ENCODE data around the gene E4F1. TPM values are rescaled to one million over a fixed set of nuclear protein-coding genes. Genes with fewer than 3 reads are reported as not detected.
A peak's percentile ranks its signal among the peaks of the same experiment; 100 is the strongest.

E4F1 gene
- total RNA-seq, 2 experiments from 2014 or later: 23.0 to 24.1 TPM

DNA sequence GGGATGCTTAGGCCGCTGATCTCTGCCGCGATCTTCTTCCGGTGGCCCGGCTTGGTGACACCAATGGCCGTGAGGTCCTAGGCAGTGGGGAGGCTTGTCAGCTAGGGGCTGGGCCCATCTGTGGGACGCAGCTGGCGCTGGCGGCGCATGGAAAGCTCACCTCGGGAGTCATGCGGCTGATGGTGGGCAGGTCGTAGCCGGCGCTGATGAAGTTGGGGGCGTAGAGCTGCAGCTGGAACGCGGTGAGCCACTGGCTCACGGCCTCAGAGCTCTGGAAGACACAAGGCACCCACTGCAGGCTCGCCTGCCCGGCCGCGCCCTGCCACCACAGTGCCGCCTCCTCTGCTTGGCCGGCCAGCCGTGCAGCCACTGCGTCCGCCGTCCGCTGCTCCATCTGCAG, 39.7 kb upstream of the E4F1 start:
- H3K27me3 Mint-ChIP-seq: no peaks in the 10 kb centered on the region

DNA sequence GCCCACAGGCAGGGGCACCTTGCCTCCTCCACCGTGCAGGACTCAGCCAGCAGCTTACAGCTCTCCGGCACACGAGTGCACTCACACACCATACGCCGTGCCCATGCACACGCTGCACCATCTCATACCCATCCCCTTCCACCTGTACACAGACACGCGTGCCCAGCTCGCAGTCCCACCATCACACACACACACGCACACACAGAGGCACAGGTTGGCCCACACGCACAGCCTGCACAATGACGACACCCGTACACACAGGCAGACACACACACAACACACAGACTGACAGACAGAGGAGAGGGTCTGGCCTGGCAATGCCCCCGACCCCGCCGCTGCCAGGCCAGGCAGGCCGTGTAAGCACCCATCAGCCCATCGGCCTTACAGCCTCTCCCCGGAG, 39.0 kb upstream of the E4F1 start:
- no peak overlapping the region for H3K27ac Mint-ChIP-seq
- H3K9me3 Mint-ChIP-seq: no peaks in the 10 kb centered on the region
- no peak for DNase-seq
- no peak overlapping the region for H3K4me3 Mint-ChIP-seq
- H3K36me3 Mint-ChIP-seq: no peaks in the 10 kb centered on the region
- no peaks in the 10 kb centered on the region for H3K27me3 Mint-ChIP-seq
- H3K4me1 Mint-ChIP-seq: no peaks in the 10 kb centered on the region

More for the DNA sequence above, 39.7 kb upstream of the E4F1 start:
- Mint-ChIP-seq H3K9me3 (no peaks in the 10 kb centered on the region), H3K4me3 (no peak overlapping the region), H3K4me1 (no peaks in the 10 kb centered on the region), H3K27ac (no peak overlapping the region), H3K36me3 (no peaks in the 10 kb centered on the region)
- no peak for DNase-seq

DNA sequence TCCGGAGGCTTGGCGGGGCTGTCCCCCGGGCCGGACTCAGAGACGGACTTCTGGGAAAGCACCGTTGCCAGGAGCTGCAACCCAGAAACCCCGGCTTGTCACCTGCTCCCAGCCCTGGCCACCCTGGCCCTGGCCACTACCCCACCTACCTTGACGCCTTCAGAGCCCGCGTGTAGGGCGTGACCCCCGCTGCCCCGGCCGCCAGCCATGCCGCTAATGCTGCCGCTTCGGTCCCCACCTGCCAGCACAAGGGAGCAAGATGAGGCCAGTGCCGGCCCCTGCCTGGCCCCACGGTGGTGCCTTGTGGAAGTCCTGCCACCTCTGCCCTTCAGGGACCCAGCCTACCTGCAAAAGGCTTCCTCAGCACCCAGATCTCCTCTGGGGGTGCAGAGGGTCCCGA, 38.4 kb upstream of the E4F1 start:
- H3K9me3 Mint-ChIP-seq: no peaks in the 10 kb centered on the region

DNA sequence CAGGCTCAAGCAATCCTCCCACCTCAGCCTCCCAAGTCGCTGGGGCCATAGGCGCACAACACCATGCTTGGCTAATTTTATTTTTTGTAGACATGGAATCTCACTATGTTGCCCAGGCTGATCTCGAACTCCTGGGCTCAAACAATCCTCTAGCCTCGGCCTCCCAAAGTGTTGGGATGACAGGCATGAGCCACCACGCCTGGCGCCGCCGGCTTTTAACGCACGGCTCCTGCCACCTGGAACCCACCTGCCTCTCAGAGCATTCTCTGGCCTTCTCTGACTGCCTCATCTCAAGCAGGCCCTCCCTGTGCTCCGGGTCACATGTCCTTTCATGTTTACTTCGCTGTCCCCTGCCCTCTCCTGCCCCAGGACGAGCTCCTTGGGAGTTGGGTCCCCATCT, 37.3 kb upstream of the E4F1 start:
- Mint-ChIP-seq H3K36me3 (no peaks in the 10 kb centered on the region), H3K27ac (no peak overlapping the region), H3K4me3 (no peak overlapping the region), H3K27me3 (no peaks in the 10 kb centered on the region), H3K9me3 (no peaks in the 10 kb centered on the region), H3K4me1 (no peaks in the 10 kb centered on the region)
- DNase-seq: no peak

More for the DNA sequence above, 38.4 kb upstream of the E4F1 start:
- Mint-ChIP-seq H3K36me3 (no peaks in the 10 kb centered on the region), H3K27ac (no peak overlapping the region), H3K27me3 (no peaks in the 10 kb centered on the region), H3K4me3 (no peak overlapping the region), H3K4me1 (no peaks in the 10 kb centered on the region)
- no peak for DNase-seq

DNA sequence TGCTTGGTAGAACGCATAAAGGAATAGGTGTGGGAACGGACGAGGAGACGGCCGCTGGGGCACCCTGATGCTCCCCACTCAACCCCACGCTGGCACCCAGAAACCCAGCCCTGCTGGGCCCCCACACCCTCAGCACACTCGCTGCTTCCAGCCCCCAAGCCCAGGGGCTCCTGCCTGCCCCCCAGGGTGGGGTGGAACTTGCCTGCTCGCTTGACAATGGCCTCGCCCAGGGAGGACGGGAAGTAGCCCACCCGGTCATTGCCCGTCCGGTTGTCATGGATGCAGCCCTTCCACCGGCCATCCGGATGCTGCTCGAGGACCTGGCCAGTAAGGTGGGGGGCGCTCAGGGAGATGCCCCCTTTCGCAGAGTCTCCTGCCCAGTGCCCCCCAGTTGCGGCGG, 36.9 kb upstream of the E4F1 start:
- Mint-ChIP-seq H3K36me3 (no peaks in the 10 kb centered on the region), H3K27ac (no peak overlapping the region), H3K9me3 (no peaks in the 10 kb centered on the region), H3K27me3 (no peaks in the 10 kb centered on the region), H3K4me1 (no peaks in the 10 kb centered on the region), H3K4me3 (no peak overlapping the region)
- no peak for DNase-seq

DNA sequence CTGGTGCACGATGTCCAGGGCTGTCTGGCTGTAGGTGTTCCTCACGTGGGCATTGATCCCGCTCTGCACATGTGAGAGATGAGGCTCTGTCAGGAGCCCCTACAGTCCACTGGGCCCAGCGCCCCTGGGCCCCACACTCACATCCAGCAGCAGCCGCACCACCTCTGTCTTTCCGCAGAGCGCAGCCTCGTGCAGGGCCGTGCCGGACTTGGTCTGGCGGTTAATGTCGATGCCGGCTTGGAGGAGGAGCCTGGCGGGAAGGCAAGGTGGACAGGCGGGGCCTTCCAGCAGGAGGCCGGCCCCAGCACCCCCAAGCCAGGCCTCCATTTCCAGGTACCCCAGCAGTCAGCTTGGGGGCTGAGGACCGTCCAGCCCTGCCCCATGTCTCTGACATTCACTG, 36.2 kb upstream of the E4F1 start:
- Mint-ChIP-seq H3K36me3 (no peaks in the 10 kb centered on the region), H3K27me3 (no peaks in the 10 kb centered on the region), H3K4me1 (no peaks in the 10 kb centered on the region), H3K4me3 (no peak overlapping the region), H3K27ac (no peak overlapping the region), H3K9me3 (no peaks in the 10 kb centered on the region)
- no peak for DNase-seq

DNA sequence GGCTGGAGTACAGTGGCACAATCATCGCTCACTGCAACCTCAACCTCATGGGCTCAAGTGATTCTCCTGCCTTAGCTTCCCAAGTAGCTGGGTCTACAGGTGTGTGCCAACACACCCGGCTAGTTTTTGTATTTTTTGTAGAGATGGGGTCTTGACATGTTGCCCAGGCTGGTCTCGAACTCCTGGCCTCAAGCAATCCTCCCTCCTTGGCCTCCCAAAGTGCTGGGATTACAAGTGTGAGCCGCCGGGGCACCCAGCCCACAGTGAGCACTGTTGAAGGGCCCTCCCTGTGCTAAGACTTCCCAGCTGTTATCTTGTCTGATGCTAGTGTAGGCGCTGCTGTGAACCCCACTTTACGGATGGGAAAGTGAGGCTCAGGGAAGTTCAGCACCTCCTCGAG, 35.0 kb upstream of the E4F1 start:
- H3K27ac Mint-ChIP-seq: no peak overlapping the region
- H3K4me3 Mint-ChIP-seq: no peak overlapping the region
- no peaks in the 10 kb centered on the region for H3K9me3 Mint-ChIP-seq
- H3K27me3 Mint-ChIP-seq: no peaks in the 10 kb centered on the region
- no peaks in the 10 kb centered on the region for H3K36me3 Mint-ChIP-seq
- no peaks in the 10 kb centered on the region for H3K4me1 Mint-ChIP-seq
- no peak for DNase-seq

DNA sequence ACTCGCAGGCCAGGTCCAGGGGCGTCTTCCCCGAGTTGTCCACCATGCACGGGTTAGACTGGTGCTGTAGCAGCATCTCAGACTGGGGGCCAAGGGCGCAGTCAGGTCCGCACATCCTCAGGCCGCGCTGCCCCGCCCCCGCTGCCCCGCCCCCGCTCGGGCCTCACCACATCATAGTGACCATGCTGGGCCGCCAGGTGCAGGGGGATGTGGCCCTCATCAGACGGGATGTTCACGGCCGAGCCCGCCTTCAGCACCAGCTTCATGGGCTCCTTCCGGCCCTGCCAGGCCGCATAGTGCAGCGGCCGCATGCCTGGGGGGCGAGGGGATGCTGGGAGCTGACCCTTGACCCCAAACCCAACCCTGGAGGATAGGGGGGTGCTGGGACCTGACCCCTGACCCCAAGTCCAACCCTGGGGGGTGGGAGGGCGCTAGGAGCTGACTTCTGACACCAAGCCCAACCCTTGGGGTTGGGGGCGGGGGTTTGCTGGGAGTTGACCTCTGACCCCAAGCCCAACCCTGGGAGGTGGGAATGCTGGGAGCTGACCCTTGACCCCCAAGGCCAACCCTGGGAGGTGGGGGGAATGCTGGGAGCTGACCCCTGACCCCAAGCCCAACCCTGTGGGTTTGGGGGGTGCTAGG, 34.0 kb upstream of the E4F1 start:
- Mint-ChIP-seq H3K27me3 (no peaks in the 10 kb centered on the region), H3K27ac (no peak overlapping the region), H3K9me3 (no peaks in the 10 kb centered on the region), H3K4me1 (no peaks in the 10 kb centered on the region), H3K4me3 (no peak overlapping the region), H3K36me3 (no peaks in the 10 kb centered on the region)
- DNase-seq: no peak

DNA sequence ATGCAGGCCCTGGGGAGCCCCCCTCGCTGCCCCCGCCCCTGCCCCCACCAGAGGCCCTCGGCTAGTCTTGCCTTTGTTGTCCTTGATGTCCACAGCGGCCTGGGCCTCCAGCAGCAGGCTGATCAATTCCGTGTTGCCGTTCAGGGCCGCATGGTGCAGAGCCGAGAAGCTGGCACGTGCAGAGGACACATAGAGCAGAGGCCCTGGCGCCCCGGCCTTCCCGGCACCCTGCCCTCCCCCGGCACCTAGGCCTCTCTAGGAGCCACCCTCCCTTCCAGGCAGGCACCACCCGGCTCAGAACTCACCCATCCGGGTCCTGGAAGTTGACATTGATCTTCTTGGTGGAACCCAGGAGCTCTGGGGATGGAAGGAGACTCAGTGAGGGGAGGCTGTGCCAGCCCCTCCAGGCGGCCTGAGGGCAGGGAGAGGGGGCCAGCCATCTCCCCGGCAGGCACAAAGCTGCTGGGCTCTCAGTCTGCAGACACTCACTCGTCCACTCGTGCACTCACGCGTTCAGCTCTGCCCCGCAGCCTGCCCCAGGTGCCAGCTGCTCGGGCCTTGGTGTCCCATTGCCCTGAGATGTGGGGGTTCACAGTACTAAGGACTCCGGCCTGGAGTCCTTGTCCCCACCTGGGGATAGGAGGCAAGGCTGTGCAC, 33.3 kb upstream of the E4F1 start:
- Mint-ChIP-seq H3K4me1 (peaks cover 4% of the 10 kb centered on the region), H3K9me3 (no peaks in the 10 kb centered on the region), H3K36me3 (no peaks in the 10 kb centered on the region), H3K4me3 (no peak overlapping the region), H3K27me3 (peaks cover 7% of the 10 kb centered on the region), H3K27ac (no peak overlapping the region)
- no peak for DNase-seq

DNA sequence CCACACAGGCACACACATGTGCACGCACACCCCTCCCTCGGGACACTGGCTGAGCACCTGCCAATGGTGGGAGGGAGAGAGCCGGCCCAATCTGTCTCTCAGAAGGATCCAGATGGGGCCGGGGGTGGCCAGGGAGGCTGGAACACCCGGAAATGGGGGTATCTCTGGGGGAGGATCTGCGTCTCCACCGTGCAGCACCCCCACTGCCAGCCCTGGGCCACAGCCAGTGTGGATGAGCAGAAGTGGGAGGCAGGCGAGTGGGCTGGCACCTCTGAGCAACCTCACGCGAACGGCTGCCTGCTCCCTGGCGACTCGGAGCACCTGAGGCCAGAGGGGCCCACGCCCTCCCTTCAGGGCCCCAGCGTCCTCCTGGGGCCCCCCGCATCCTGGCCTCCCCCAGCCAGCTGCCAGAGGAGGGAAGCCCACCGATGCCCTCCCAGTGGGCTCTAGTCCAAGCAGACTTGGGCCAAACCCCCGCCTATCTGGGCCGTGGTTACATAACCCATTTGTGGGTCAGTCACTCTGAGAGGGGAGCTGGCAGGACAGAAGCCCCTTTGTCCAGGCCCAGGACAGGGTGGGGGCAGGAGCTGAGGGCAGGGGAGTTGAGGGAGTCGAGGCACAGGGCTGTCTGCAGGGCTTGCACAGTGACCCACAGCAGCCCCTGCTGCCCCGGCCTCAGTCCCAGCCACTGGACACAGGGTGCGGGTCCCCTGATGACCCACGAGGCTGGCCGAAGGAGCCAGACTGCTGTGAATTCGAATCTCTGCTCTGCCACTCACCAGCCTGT, 32.5 kb upstream of the E4F1 start:
- peaks cover 4% of the 10 kb centered on the region for H3K4me1 Mint-ChIP-seq

DNA sequence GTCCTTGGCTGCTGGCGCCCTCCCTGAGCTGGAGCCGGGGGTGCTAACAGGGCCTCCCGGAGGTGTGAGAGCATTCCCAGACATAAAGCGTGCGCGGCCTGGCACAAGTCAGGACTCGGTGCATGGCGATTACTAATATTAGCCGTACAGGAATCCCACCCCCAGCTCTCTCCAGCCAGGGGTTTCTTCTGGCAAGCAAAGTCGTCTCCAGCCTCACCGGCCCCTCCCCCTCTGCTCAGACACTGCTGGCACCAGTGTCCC, 32.0 kb upstream of the E4F1 start:
- Mint-ChIP-seq H3K36me3 (no peaks in the 10 kb centered on the region), H3K4me3 (no peak overlapping the region), H3K27me3 (peaks cover 8% of the 10 kb centered on the region), H3K4me1 (peaks cover 4% of the 10 kb centered on the region), H3K27ac (no peak overlapping the region), H3K9me3 (no peaks in the 10 kb centered on the region)
- DNase-seq: no peak

More for the DNA sequence above, 32.5 kb upstream of the E4F1 start:
- no peak overlapping the region for H3K4me3 Mint-ChIP-seq
- H3K27ac Mint-ChIP-seq: no peak overlapping the region
- DNase-seq: no peak
- H3K27me3 Mint-ChIP-seq: peaks cover 8% of the 10 kb centered on the region
- no peaks in the 10 kb centered on the region for H3K36me3 Mint-ChIP-seq
- no peaks in the 10 kb centered on the region for H3K9me3 Mint-ChIP-seq

DNA sequence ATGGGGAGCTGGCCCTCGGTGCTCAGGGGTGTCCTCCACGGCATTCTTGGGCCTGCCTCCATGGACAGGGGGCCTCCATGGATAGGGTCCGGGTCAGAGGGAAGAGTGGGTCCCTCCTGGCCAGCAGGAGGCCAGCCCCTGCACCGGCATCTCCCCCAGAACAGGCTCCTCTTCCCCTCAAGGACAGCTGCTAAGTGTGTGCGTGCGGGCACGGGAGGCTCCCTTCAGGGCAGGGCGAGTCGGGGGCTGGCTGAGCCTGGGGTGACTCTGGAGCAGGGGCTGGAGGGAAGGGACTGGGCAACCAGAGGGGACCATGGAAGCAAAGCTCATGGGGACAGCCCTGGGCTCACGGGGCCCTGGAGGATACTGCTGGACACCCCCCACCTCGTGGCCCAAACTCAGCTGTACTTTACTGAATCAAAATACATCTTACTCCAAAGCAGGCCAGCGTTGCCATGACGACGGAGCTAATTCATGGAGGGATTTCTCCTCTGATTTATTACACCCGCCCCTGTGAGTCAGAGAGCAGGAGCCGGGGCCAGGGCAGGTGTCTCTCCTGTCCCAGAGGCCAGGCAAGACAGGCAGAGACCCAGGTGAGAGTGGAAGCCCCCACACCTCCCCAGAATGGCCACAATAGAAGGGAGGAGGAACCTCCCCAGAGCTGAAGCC, 29.1 kb upstream of the E4F1 start:
- Mint-ChIP-seq H3K36me3 (no peaks in the 10 kb centered on the region), H3K9me3 (no peaks in the 10 kb centered on the region), H3K4me1 (peaks cover 4% of the 10 kb centered on the region), H3K4me3 (no peak overlapping the region), H3K27me3 (peaks cover 28% of the 10 kb centered on the region), H3K27ac (no peak overlapping the region)
- peak; percentile 36 for DNase-seq

DNA sequence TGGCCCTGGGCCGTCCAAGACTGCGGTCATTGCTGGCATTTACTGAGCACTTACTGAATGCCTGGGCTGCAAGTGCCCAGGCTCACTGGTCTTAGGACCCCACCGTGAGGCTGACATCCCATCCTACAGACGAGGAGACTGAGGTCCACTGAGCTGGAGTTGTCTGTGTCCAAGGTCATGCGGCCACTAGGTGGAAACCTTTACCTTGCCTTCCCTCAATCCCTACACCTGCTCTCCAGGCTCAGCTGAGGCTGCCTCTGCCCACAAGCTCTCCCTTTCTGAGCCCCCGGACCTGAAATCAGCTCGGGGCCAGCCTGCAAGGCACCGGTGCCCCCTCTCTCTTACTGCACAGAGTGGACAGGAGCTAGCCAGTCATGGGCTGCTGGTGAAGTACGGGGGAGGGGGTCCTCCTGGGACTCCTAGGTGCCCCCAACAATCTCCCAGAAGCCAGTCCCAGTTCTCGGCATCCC, 28.5 kb upstream of the E4F1 start:
- peak; percentile 55 for DNase-seq
- Mint-ChIP-seq H3K36me3 (no peaks in the 10 kb centered on the region), H3K4me3 (peak overlapping the region; percentile 18), H3K27ac (no peak overlapping the region), H3K9me3 (no peaks in the 10 kb centered on the region), H3K27me3 (peaks cover 28% of the 10 kb centered on the region), H3K4me1 (peaks cover 4% of the 10 kb centered on the region)

DNA sequence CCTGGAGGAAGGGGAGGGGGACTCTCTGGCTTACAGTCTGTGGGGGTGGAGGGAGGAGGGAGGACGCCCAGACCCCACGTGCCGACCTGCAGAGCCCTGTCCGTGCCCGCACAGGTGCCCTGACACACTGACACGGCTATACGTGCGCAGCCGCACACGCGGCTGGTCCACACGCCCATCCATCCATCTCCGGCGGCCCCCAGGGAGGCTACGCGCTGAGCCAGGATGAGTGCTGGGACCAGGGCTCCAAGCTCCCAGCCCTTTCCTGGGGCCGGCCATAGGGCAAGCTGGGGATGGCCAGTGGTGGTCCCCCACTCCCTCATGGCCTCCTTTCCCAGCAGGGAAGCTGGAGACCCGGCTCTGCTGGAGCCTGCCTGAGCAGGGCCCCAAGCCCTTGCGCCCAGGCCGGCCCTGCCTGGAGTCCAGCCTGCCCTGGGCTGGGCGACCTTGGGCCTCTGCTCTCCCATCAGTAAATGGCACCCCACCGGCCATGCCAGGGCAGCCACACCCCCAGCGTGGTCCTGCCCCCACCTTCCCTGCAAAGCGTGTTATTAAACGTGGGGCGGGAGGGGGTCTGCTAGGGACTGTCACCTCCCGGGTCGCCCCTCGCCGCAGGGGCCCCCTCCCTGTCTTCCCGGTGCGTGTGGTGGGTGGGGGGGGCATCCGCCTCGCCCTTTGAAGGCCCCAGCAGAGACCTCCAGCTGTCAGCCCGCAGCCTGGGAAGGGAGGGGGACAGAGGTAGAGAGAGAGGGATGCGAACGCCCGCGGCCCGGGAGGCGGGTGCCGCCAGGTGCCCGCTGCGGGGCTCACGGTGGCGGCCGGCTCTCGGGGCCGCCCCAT, 27.8 kb upstream of the E4F1 start:
- peak overlapping the region; percentile 45 for H3K4me3 Mint-ChIP-seq
- no peak for DNase-seq
- H3K36me3 Mint-ChIP-seq: no peaks in the 10 kb centered on the region
- peaks cover 4% of the 10 kb centered on the region for H3K4me1 Mint-ChIP-seq
- H3K9me3 Mint-ChIP-seq: no peaks in the 10 kb centered on the region
- H3K27me3 Mint-ChIP-seq: peaks cover 28% of the 10 kb centered on the region
- H3K27ac Mint-ChIP-seq: no peak overlapping the region

Data from activated naive CD8-positive, alpha-beta T cell treated with anti-CD3 and anti-CD28 coated beads for 36 hours (primary cell).